Mesendoderm (in vitro differentiated cells): ENCODE data around the gene RCOR3.
"Not testable (repeated sequence)": the region's sequence is repeated elsewhere in the genome, so short reads cannot be mapped to it uniquely, and the experiment has no call there.

Experiments
- DNase-seq: peaks from one replicate; pipeline ENCODE4 v3.0.0; 2013
- H2AK5ac ChIP-seq: 2 replicates; pipeline ENCODE4 v1.6.1; 2013; ENCODE audit warnings: low read length, inconsistent platforms
- H2BK120ac ChIP-seq: 2 replicates; pipeline ENCODE4 v1.6.1; 2013; ENCODE audit warnings: low read depth, mild to moderate bottlenecking, low read length, moderate library complexity, mixed read lengths
- H2BK15ac ChIP-seq: replicated peaks from 2 replicates; pipeline ENCODE4 v1.6.1; 2013; ENCODE audit warnings: low read depth, mild to moderate bottlenecking, moderate library complexity
- H2BK5ac ChIP-seq: 2 replicates; pipeline ENCODE4 v1.6.1; 2013; ENCODE audit warnings: low read length, inconsistent platforms
- H3K18ac ChIP-seq: 2 replicates; pipeline ENCODE4 v1.6.1; 2013; ENCODE audit warnings: mild to moderate bottlenecking, low read length, mixed read lengths
- H3K23ac ChIP-seq: one replicate; pipeline ENCODE4 v1.6.1; 2013; ENCODE audit warnings: low read length
- H3K27ac ChIP-seq: 2 replicates; pipeline ENCODE4 v1.5.1; 2013; ENCODE audit warnings: low read depth, mild to moderate bottlenecking, inconsistent platforms, low read length, moderate library complexity
- H3K27me3 ChIP-seq: 2 replicates; pipeline ENCODE4 v1.6.1; 2013; ENCODE audit warnings: low read length, control low read depth, mild to moderate bottlenecking, inconsistent platforms; ENCODE audit not compliant: insufficient read depth, poor library complexity
- H3K36me3 ChIP-seq: 2 replicates; pipeline ENCODE4 v1.6.1; 2013; ENCODE audit warnings: low read length, inconsistent platforms; ENCODE audit not compliant: control insufficient read depth, insufficient read depth
- H3K4ac ChIP-seq: one replicate; pipeline ENCODE4 v1.6.1; 2013; ENCODE audit warnings: low read depth, mild to moderate bottlenecking, low read length, moderate library complexity
- H3K4me1 ChIP-seq: 2 replicates; pipeline ENCODE4 v1.6.1; 2013; ENCODE audit warnings: low read depth, low read length, inconsistent platforms; ENCODE audit not compliant: control insufficient read depth
- H3K4me2 ChIP-seq: 2 replicates; pipeline ENCODE4 v1.6.1; 2013; ENCODE audit warnings: low read length
- H3K4me3 ChIP-seq: 2 replicates; pipeline ENCODE4 v1.5.1; 2013; ENCODE audit warnings: mild to moderate bottlenecking, low read length
- H3K56ac ChIP-seq: one replicate; pipeline ENCODE4 v1.6.1; 2013; ENCODE audit warnings: low read length
- H3K79me1 ChIP-seq: 2 replicates; pipeline ENCODE4 v1.6.1; 2013; ENCODE audit warnings: low read length, inconsistent platforms
- H3K79me2 ChIP-seq: 2 replicates; pipeline ENCODE4 v1.6.1; 2013; ENCODE audit warnings: mild to moderate bottlenecking, low read length; ENCODE audit not compliant: control insufficient read depth, insufficient read depth
- H3K9ac ChIP-seq: 2 replicates; pipeline ENCODE4 v1.6.1; 2013; ENCODE audit warnings: low read length, inconsistent platforms
- H4K5ac ChIP-seq: one replicate; pipeline ENCODE4 v1.6.1; 2013; ENCODE audit warnings: low read length
- H4K8ac ChIP-seq: one replicate; pipeline ENCODE4 v1.6.1; 2013; ENCODE audit warnings: low read depth, mild to moderate bottlenecking, control low read depth, low read length, moderate library complexity
- WGBS: extraction: QIAGEN DNeasy Blood & Tissue Kit; methylation state at CpG from one replicate; pipeline ENCODE4 v1.1.7; 2013; ENCODE audit warnings: low lambda C conversion rate, missing lambda C conversion rate; ENCODE audit not compliant: insufficient coverage; ENCODE audit errors: extremely low coverage; 5-methylcytosine and 5-hydroxymethylcytosine counted together

The RCOR3 gene

GRCh38 chr1:211344152-211344618 lies 85.0 kb downstream of the RCOR3 start:
- Histone ChIP-seq H3K4me2 (no peak overlapping the region), H3K27me3 (no peaks in the 10 kb centered on the region), H3K18ac (no peak overlapping the region), H3K23ac (no peak overlapping the region), H2AK5ac (no peak overlapping the region), H3K4ac (no peak overlapping the region), H3K9ac (no peak overlapping the region), H2BK15ac (no peak overlapping the region), H3K4me1 (peaks cover 8% of the 10 kb centered on the region), H3K4me3 (no peak overlapping the region), H3K56ac (no peak overlapping the region), H4K5ac (no peak overlapping the region), H2BK120ac (no peak overlapping the region), H4K8ac (no peak overlapping the region), H3K27ac (no peak overlapping the region), H2BK5ac (no peak overlapping the region), H3K79me2 (peaks cover 41% of the 10 kb centered on the region), H3K79me1 (peaks cover 38% of the 10 kb centered on the region), H3K36me3 (no peaks in the 10 kb centered on the region)
- no CpG with 5 or more reads among the region's 6 CpGs for WGBS
- DNase-seq = no peak

- peaks cover 34% of the 10 kb centered on the region for H3K79me1 ChIP-seq
- H3K9ac ChIP-seq = peak overlapping the region; percentile 33
- no peak overlapping the region for H4K8ac ChIP-seq
- no peaks in the 10 kb centered on the region for H3K36me3 ChIP-seq
- H3K27me3 ChIP-seq = no peaks in the 10 kb centered on the region
- H3K23ac ChIP-seq = no peak overlapping the region
- peaks cover 40% of the 10 kb centered on the region for H3K79me2 ChIP-seq
- H2AK5ac ChIP-seq = no peak overlapping the region
- no peak overlapping the region for H3K18ac ChIP-seq
- H3K4me3 ChIP-seq = no peak overlapping the region
- no peak overlapping the region for H3K4ac ChIP-seq
- peak; percentile 79 for DNase-seq
- no CpG with 5 or more reads among the region's 2 CpGs for WGBS
- H4K5ac ChIP-seq = no peak overlapping the region
- H3K4me1 ChIP-seq = peaks cover 8% of the 10 kb centered on the region
- H3K4me2 ChIP-seq = no peak overlapping the region
- no peak overlapping the region for H2BK5ac ChIP-seq
- no peak overlapping the region for H2BK120ac ChIP-seq
- H3K56ac ChIP-seq = no peak overlapping the region
- H2BK15ac ChIP-seq = no peak overlapping the region
- no peak overlapping the region for H3K27ac ChIP-seq
Observed at GRCh38 chr1:211345719-211346118, 86.6 kb downstream of the RCOR3 start.

GRCh38 chr1:211347077-211347844 lies 88.1 kb downstream of the RCOR3 start:
- Histone ChIP-seq H3K27ac (no peak overlapping the region), H2BK120ac (no peak overlapping the region), H3K27me3 (no peaks in the 10 kb centered on the region), H4K5ac (no peak overlapping the region), H3K56ac (no peak overlapping the region), H4K8ac (no peak overlapping the region), H3K4me3 (no peak overlapping the region), H3K4ac (no peak overlapping the region), H3K79me2 (peaks cover 30% of the 10 kb centered on the region), H2BK5ac (no peak overlapping the region), H3K18ac (no peak overlapping the region), H3K4me1 (peaks cover 8% of the 10 kb centered on the region), H3K23ac (no peak overlapping the region), H2AK5ac (no peak overlapping the region), H2BK15ac (no peak overlapping the region), H3K79me1 (peaks cover 25% of the 10 kb centered on the region), H3K9ac (no peak overlapping the region), H3K36me3 (no peaks in the 10 kb centered on the region), H3K4me2 (no peak overlapping the region)
- no peak for DNase-seq
- no CpG with 5 or more reads among the region's 4 CpGs for WGBS

- Histone ChIP-seq H4K8ac (no peak overlapping the region), H2BK15ac (no peak overlapping the region), H2BK5ac (no peak overlapping the region), H3K4me3 (no peak overlapping the region), H3K18ac (no peak overlapping the region), H3K23ac (no peak overlapping the region), H3K9ac (no peak overlapping the region), H3K4me2 (no peak overlapping the region), H3K56ac (no peak overlapping the region), H3K27ac (no peak overlapping the region), H3K79me1 (peaks cover 23% of the 10 kb centered on the region), H3K27me3 (no peaks in the 10 kb centered on the region), H2BK120ac (no peak overlapping the region), H2AK5ac (no peak overlapping the region), H3K4ac (no peak overlapping the region), H3K79me2 (peaks cover 29% of the 10 kb centered on the region), H4K5ac (no peak overlapping the region), H3K36me3 (no peaks in the 10 kb centered on the region), H3K4me1 (peaks cover 8% of the 10 kb centered on the region)
- DNase-seq = no peak
Observed at GRCh38 chr1:211348547-211348946, 89.4 kb downstream of the RCOR3 start.

GRCh38 chr1:211349741-211350140 lies 90.6 kb downstream of the RCOR3 start:
- Histone ChIP-seq H2BK120ac (no peak overlapping the region), H2AK5ac (no peak overlapping the region), H3K27me3 (no peaks in the 10 kb centered on the region), H3K4me1 (peaks cover 8% of the 10 kb centered on the region), H3K23ac (no peak overlapping the region), H3K79me1 (peaks cover 21% of the 10 kb centered on the region), H3K27ac (no peak overlapping the region), H4K8ac (no peak overlapping the region), H4K5ac (no peak overlapping the region), H3K79me2 (peaks cover 21% of the 10 kb centered on the region), H3K9ac (no peak overlapping the region), H2BK5ac (no peak overlapping the region), H3K4me3 (no peak overlapping the region), H3K4me2 (no peak overlapping the region), H3K36me3 (no peaks in the 10 kb centered on the region), H3K18ac (no peak overlapping the region), H3K56ac (no peak overlapping the region), H3K4ac (no peak overlapping the region), H2BK15ac (no peak overlapping the region)
- no CpG with 5 or more reads among the region's 2 CpGs for WGBS
- no peak for DNase-seq

- not testable (repeated sequence) for H3K23ac ChIP-seq, H3K9ac ChIP-seq, H2BK5ac ChIP-seq, H3K27me3 ChIP-seq, H4K8ac ChIP-seq, H3K4ac ChIP-seq, H3K18ac ChIP-seq, H2BK15ac ChIP-seq, DNase-seq, H4K5ac ChIP-seq, H3K4me1 ChIP-seq, H3K56ac ChIP-seq, H3K27ac ChIP-seq, H2AK5ac ChIP-seq, H3K4me3 ChIP-seq, H3K36me3 ChIP-seq, H3K4me2 ChIP-seq, H2BK120ac ChIP-seq
- no CpG with 5 or more reads among the region's 3 CpGs for WGBS
- Histone ChIP-seq H3K79me2 (peaks cover 13% of the 10 kb centered on the region), H3K79me1 (peaks cover 26% of the 10 kb centered on the region)
Observed at GRCh38 chr1:211352055-211352454, 92.9 kb downstream of the RCOR3 start.
